NCI-H2029 (cell line): ENCODE data around the gene PCDHGC5.

ENCODE experiments used
- DNase-seq: peaks from one replicate; lab custom pipeline; 2025; lab: John Stamatoyannopoulos, UW

The PCDHGC5 gene

DNA sequence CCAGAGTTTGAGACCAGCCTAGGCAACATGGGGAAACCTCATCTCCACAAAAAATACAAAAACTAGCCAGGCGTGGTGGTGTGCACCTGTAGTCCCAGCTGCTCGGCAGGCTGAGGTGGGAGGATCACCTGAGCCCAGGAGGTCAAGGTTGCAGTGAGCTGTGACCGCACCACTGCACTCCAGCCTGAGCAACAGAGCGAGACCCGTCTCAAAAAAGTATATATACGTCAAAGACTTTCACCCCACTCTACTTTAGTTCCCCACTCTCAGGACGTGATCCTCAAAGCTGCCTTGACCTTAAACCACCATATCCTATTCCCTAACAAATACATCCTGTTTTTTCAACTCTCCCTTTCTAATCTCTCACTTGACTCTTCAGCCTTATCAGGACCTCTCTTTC lies 41.0 kb downstream of the PCDHGC5 start:
- DNase-seq = no peak

DNA sequence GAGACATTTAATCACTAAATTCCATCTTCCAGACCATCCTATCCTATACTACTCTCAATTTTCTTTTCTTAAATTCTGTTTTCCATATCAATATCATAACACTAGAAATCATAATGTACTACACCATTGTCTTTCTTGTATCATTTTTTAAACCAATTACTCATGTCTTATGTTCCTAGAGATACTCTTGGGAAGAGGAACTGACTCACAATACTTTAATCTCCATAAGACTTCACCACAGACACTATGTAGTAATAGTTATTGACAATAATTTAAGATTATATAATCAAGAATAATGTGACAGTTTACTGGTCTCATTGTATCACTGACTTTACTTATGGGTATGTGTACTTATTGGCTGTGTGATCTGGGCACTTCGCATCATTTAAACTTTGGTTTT lies 43.8 kb downstream of the PCDHGC5 start:
- DNase-seq = no peak

GRCh38 chr5:141533897-141534296 lies 45.0 kb downstream of the PCDHGC5 start:
- no peak for DNase-seq

DNA sequence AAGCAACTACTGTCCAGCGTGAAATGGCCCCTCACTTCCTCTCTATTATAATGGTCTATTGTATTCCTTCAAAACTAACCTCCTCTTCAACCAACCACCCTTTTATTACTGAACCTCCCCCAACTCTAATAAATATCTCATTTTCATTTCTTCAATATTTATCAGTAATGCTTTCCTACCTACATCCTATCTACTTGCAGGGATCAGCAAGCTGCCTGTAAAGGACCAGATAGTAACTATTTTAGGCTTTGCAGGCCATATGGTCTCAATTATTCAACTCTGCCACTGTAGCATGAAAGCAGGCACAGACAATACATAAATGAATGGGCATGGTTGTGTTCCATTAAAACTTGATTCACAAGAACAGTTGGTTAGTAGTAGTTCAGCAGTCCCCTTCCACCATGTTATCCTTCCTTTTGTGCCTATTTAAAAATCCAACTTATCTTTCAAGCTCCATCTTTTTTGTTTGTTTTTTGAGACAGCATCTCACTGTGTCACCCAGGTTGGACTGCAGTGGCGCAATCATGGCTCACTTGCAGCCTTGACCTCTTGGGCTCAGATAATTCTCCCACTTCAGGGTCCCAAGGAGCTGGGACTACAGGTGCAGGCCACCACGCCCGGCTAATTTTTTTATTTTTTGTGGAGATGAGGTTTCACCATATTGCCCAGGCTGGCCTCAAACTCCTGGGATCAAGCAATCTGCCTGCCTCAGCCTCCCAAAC lies 45.8 kb downstream of the PCDHGC5 start:
- no peak for DNase-seq
